Hepatic stellate cell (primary cell): ENCODE measurements around the gene LUZP2.

Experiments
- DNase-seq: peaks from one replicate; pipeline ENCODE4 v3.0.0; 2011; ENCODE audit warnings: low spot score

Gene LUZP2

GRCh38 chr11:24567380-24567779 lies 70.5 kb downstream of the LUZP2 start:
- no peak for DNase-seq

GRCh38 chr11:24572376-24572775 lies 75.5 kb downstream of the LUZP2 start:
- DNase-seq, result no peak

DNA sequence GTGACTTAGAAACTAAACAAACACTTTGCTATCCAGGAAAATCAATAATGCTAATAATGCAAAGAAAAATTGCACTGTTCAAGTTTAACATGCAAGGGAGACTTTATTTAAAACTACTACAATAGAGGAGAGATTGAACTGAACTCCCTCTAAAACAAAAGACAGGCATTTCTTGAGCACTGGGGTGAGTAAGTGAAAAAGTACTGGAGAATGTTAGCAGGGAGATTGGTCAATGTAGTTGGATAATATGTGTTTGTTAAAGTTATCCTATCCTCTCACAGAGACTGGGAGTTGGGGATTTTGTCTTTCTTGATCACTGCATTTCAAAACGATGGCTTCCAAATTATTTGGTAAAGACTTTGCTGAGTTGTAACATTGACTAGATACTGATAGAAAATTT lies 77.6 kb downstream of the LUZP2 start:
- no peak for DNase-seq

- peak; percentile 3 for DNase-seq
Observed at GRCh38 chr11:24575392-24575791, 78.5 kb downstream of the LUZP2 start.

- DNase-seq, result no peak
Observed at GRCh38 chr11:24585192-24585591, 88.3 kb downstream of the LUZP2 start.

GRCh38 chr11:24587635-24588034 lies 90.8 kb downstream of the LUZP2 start:
- DNase-seq, result no peak

DNA sequence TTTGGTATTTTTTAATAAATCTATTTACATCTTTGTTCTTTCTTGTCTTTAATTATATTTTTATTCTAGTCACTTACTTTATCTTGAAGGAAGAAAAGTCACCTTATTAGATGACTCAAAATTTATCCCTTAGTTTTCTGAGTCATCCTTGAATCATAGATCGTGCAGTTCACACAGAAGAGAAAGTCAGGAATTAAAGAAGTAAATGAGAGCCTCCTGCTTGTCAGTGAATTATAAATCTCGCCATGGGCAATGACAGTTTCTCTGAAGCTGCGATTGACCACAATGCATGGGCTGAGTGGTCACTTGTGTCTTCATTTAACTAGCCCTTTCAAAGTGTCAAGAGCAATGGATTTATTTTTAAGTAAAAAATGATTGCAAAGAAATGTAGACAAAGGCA lies 91.2 kb downstream of the LUZP2 start:
- DNase-seq, result no peak

DNA sequence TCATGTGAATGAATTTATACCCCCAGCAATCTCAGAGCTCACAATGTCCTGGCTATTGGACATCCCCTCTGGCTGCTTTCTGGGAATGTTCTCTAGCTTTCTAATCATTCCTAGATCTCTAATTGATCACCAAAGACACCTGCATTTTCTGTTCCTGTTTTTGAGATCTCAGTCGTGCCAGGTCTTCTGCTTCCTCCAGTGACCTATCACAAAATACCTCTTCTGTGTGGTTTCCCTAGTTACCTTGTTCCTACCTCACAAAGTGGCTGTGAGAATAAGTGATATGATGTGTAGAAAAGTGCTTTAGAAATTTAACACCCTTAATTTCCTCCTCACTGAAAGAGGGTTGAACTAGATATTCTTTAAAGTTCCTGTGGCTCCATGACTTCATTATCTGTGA lies 92.2 kb downstream of the LUZP2 start:
- no peak for DNase-seq

GRCh38 chr11:24591283-24591682 lies 94.4 kb downstream of the LUZP2 start:
- DNase-seq, result no peak

DNA sequence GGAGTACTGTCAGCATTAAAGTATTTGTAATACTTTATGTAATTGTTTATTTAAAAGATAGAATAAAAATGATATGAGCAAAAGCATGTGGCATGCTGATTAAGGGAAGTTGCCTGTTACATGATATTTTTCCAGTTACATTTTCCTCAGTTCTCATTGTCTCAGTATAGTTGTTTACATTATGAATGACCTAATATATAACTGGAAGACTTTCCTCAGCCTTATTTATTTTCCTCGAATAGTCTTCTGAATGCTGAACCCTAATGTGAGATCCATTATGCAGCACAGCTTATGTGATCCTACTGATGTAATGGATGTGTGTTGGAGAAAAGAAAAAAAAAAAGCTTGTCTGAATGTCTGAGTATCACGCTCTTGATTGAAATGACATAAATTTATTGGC lies 95.5 kb downstream of the LUZP2 start:
- no peak for DNase-seq

GRCh38 chr11:24593332-24593731 lies 96.5 kb downstream of the LUZP2 start:
- no peak for DNase-seq

DNA sequence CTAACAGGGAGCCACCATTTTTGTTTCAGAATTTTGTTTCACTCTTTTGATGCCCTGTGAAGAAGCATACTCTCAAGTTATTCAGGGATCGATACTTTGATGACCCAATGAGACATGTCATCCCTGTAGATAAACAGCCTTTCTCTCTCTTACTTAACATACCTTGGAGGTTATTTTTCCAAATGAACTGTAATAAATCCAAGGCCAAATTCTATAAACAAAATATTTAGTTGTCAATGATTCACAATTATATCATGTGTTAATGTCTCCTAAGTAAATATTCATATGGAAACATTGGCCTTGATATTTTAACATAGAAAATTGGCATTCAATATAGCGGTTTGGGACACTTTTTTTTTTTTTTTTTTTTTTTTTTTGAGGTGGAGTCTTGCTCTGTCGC lies 97.5 kb downstream of the LUZP2 start:
- DNase-seq, result no peak

DNA sequence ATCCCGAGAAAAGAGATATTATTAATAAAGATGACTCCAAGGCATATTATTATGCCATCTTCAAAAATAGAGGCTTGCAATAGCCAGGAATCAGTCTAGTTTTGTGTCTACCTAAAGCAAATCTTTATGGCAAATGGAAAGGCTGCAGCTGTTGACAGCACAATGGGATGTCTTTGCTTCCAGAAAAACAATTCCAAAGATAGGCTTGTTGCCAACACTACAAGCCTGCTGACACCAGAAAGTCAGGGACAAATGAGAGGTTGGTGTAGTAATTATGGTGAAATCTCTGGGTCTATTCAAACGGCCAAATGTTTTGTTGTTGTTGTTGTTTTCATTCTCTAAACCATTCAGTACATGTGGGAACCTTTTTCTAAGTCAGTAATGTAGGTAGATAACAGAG lies 101.8 kb downstream of the LUZP2 start:
- no peak for DNase-seq

GRCh38 chr11:24609192-24610119 lies 112.6 kb downstream of the LUZP2 start:
- DNase-seq, result no peak

GRCh38 chr11:24615451-24616160 lies 118.8 kb downstream of the LUZP2 start:
- no peak for DNase-seq

DNA sequence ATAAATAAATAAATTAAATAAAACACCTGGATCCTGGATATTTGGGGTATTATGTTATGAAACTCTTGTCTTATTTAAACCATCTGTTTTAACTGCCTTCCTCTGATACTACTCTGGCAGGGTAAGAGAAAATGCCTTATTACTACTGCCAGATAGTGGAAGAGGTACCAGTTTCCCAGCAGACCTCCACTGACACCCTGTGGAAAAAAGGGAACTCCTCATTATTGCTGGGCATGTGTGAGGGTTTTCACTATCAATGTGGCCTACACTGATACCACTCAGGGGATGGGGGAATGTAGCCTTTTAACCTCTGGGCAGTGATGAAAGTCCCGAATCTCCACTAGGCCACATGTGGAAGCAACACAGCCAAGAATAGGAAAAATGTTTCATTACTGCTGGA lies 121.0 kb downstream of the LUZP2 start:
- no peak for DNase-seq

DNA sequence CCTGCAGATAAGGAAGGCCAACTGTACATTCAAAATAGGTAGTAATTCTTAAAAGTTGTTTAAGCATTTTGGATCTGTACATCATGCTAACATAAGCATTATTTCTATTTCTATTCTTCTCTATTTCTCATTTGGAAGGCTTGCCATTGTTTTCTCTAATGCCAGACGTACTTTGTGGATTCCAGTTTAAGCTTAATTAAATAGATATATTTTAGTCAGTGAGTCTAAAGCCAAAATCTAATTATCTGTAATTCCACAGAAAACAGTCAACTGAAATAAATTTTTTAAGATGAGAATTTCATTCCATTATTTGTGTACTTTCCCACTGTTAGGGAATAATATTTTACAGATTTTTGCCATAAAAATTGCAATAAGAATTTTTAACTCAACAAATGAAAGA lies 123.0 kb downstream of the LUZP2 start:
- no peak for DNase-seq

DNA sequence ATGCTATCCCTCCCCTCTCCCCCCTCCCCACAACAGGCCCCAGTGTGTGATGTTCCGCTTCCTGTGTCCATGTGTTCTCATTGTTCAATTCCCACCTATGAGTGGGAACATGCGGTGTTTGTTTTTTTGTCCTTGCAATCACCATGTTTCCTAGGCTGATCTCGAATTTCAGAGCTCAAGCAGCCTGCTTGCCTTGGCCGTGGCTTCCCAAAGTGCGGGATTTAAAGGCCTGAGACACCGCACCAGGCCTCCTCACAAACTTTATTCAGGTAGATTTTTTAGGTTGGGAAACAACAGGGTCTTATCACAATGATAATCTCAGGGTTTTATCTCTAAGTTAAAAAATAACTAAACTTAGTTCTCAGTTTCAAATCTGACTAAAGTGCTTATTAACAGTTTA lies 125.4 kb downstream of the LUZP2 start:
- no peak for DNase-seq

DNA sequence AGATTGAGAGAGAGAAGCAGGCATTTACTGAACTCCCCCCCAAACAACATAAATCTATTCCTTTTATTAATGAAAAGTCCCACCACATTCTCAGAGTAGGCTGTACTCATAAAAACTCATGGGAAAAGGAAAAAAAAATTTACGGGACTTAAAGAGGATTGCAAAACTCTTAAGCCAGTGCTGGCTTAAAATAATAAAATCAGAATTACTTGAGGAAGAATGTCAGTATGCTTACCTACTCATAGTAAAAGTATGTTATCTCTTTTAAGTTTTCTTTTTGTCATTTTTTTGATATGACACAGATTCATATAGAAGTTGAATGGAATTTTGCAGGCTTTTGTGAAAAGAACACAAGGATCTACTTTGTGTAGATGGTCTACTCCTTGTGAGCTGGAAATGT lies 126.3 kb downstream of the LUZP2 start:
- DNase-seq, result peak; percentile 2

- no peak for DNase-seq
Observed at GRCh38 chr11:24624432-24624831, 127.6 kb downstream of the LUZP2 start.

DNA sequence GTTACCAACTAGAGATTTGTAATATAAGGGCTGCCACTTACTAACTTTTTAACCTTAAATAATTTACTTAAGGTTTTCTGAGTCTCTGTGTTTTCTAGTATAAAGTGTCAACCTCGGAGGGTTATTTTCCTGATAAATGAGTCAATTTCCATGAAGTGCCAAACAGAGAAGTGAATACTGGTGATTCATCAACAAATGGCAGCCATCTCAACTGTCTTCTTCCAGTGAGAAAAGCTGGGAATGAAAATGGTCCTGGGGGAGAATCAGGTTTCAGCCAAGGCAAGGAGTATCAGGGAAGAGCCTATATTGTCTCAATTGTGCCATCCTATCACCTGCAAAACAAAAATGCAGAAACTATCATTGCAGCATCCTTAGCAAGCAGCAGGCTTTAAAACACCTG lies 129.1 kb downstream of the LUZP2 start:
- no peak for DNase-seq

- DNase-seq, result no peak
Observed at GRCh38 chr11:24628224-24628776, 131.4 kb downstream of the LUZP2 start.

- DNase-seq, result no peak
Observed at GRCh38 chr11:24634606-24635160, 137.8 kb downstream of the LUZP2 start.
